ENCODE measurements around the gene ARHGAP44.

The ARHGAP44 gene

DNA sequence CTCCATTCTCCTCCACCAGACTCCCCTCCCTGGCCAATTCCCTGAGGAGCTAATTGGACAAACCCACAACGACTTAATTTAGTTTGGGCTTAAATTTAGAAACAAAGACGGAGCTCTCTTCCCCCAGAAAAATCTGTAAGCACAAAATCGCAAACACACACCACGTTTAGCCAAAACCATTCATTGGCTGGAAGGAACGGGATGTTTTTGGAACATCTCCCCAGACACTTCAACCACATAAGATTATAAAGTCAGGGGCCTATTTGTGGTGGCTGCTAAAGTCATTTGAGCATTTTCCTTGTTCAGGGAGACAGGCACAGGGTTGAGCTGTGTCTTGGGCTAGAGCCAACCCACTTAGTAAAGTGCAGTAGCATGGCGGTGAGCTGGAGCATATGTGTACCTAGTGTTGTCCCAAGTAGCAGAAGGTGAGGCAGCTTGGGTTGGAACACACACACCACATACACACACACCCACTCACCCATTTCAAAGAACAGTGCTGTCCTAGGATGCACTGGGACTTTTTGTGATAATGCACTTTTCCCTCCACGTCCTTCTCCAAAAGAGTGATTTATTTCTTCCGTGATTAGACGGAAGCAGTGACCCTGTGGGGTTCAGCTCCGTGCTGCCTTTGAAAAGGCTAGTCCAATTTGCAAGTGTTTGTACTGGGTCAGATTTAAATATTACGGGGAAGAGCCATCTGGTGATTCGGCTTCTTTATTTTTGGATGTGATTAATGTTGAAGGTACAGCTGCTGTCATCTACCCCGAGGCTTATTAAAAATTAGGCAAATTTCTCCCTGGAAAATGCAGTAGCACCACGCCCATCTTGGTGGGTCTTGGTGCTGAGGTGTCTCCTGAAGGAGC is 196.4 kb downstream of the ARHGAP44 start:
- no peak for FAIRE-seq
- no peak for DNase-seq (ENCODE audit: extremely low spot score, insufficient read length, low read depth)

DNA sequence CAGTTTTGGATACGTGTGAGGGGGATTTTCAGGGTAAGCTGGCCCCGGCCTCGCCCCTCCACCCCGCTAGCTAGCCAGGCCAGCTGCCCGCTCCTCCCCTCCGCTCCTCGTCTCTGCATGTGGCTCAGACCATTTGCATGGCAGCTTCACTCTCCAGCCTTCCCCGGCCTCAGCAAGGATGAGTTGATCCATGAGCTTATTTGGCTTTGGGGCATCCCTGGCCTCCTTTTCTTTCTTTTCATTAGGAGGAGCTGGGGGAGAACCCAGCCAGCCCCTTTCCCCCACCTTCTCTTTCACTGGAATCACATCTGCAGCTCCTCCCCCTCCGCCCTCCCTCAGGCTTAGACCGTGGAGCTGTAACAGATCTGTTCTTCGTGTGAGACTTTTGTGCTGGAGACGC is 197.8 kb downstream of the ARHGAP44 start:
- DNase-seq (ENCODE audit: extremely low spot score, insufficient read length, low read depth) (no peak), FAIRE-seq (no peak)

DNA sequence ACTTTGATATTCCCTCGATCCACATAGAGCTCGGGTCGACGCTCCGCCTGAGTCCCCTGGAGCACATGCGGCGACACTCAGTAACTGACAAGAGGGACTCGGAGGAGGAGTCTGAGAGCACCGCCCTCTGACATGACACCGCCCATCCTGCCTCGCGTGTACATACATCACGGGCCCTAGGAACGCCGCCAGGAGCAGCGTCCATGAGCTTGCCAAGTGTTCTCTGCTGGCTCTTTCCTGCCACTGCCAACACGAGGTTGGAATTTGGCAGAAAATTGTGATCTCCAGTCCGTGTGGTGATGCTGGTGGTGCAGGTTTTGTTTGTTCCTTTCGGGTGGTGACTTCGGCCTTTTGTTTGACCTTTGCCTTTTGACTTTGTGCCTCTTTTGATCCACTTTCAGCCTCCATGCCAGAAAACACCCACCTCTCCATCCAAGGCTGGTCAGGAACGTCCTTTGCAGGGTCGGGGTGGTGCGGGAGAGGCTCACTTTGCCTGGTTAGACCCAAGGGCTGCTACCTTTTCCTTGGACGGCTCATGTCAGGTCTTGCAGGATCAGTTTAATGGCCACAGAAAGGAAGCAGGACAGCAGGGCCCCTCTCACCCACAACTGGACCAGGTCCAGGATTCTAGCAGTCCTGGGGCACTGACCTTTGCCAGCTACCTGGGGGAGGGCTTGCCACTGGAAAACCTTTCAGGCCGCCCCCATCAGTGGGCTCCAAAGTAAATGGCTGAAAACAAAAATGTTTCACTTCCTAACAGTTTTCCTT is 200.9 kb downstream of the ARHGAP44 start:
- DNase-seq (ENCODE audit: extremely low spot score, insufficient read length, low read depth): no peak
- no peak for FAIRE-seq

DNA sequence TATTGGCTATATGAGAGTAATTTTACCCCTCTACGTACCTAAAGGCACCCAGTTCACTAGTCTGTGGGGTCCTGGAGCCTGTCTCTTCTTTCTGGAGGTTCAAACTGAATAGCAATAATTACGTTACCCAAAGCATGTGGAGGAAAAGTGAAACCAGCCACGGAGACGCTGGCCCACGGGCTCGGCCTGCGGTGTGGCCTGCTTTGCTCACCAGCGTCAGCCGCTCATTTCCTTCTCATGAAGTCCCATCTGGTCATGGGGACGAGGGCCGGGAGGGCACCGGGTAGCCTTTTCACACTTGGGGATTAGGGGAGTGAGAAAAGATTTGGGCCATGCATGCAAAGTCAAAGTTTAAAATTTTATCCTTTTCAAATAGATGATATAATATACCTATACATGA is 201.6 kb downstream of the ARHGAP44 start:
- no peak for FAIRE-seq
- DNase-seq (ENCODE audit: extremely low spot score, insufficient read length, low read depth): no peak

DNA sequence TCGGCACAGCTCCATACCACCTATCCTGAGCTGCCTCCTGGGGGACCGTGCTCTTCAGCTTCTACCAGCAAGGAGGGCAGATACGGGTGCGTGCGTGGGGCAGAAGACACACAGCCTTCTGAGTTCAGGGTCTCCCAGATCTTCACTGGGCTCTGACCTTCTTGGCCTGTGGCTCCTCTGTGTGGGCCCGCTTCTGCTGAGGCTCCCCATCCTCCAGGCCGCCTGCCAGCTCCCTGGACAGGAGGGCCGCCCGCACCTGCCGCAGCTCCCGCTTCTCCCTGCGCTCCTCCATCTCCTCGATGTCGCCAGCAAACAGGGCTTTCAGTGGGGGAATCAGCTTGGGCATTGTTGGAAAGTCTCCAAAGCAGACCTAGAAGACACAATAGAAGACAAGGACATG is 203.4 kb downstream of the ARHGAP44 start:
- DNase-seq (ENCODE audit: extremely low spot score, insufficient read length, low read depth) (no peak), FAIRE-seq (no peak)

DNA sequence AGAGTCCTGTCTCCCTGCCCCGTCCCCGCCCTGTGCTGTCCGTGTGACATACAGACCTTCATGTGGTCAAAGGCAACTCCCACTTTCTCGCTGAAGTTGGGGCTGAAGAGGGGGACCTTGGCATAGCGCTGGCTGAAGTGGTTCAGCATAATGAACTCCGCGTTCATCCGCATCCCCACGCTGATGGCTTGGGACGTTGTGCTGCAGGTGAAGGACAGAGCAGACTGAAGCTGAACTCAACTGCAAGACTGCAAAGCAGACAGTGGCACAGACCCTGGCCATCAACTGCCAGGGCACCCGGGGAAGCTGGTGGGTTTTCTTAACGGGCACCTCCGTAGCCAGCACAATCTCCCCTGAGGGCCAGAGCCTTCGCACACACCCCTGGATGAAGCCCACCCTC is 204.3 kb downstream of the ARHGAP44 start:
- no peak for FAIRE-seq
- DNase-seq (ENCODE audit: extremely low spot score, insufficient read length, low read depth): no peak

DNA sequence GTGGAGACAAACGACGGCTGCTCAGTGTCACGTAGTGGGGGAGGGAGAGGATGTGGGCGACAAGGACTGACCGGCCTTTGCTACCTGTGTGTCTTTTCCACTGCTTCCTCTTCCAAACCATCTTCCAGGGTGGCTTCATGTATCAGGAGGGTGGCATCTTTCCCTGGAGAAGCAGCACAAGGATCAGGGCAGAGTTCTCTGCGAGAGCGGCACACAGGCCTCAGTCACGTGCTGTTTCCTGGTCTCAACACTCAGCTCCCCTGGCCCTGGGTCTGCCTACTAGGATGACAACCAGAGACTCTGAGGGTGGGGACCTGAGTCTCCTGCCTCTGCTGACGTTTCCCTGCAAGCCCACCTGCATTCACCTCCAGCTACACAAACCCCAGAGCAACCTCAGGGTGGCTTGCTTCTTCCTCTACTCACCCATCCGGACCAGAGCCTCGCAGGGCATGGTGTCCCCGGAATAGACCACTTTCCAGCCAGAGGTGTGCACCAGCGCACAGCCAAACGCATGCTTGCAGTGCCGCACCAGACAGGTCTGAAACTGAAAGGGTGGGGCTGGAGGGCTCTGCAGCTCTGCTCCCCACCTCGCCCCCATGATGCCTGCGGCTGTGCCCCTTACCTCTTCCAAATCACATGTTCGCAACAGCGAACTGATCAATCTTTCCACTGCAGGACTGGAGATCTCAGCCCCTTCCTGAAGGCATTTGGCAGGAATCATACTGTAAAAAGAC is 205.2 kb downstream of the ARHGAP44 start:
- no peak for FAIRE-seq
- DNase-seq (ENCODE audit: extremely low spot score, insufficient read length, low read depth): no peak

DNA sequence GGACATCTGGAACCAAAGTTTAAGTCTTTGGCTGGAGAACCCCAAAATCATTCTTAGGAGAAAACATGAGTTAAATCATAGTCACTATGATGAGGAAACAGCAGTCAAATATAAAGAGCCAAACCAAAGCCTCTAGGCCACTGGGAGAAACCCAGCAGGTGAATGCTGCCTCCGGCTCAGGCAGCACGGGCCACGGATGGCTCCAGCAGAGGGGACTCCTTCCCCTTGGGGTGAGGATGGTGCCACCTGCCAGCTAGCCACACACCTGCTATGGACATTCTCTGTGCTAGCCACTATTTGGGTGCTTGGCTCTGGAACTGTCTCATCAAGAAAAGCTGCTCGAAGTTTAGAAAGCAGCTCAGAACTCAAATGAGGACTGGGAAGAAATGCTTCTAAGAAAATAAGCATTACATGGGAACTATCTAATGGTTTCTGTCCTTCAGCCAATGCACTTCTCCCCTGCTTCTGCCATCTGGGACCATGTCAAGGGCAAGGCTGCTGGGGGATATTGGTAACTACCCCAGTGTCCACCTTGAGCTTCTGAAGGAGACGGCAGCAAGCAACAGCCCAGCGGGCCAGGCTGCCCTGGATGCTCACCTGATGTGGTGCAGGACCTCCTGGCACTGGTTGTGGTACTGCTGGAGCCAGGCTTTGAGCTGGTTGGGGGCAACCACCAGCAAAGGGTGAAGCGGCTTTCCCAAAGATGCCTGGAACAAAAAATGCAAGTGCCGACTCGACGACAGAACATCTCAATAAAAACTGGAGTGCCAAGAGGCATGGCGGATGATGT is 206.0 kb downstream of the ARHGAP44 start:
- FAIRE-seq (no peak), DNase-seq (ENCODE audit: extremely low spot score, insufficient read length, low read depth) (no peak)

DNA sequence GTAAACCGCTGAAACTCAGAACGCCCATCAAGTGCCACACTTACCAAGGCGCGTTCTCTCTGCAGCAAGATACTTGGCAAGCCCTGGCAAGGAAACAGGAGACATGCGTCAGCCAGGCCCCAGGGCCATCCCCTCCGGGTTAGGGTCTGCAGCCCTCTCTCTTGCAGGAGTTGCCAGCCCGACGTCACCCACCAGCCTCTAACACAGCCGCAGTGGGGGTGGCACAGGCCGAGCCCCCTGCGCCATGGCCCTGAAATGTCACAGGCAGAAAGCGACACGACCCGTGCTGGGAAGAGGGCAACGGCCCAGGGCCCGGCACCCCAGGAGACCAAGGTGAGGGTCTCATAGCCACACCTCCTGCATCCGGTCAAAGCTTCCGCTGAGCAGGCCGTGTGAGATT is 206.6 kb downstream of the ARHGAP44 start:
- FAIRE-seq (no peak), DNase-seq (ENCODE audit: extremely low spot score, insufficient read length, low read depth) (no peak)

DNA sequence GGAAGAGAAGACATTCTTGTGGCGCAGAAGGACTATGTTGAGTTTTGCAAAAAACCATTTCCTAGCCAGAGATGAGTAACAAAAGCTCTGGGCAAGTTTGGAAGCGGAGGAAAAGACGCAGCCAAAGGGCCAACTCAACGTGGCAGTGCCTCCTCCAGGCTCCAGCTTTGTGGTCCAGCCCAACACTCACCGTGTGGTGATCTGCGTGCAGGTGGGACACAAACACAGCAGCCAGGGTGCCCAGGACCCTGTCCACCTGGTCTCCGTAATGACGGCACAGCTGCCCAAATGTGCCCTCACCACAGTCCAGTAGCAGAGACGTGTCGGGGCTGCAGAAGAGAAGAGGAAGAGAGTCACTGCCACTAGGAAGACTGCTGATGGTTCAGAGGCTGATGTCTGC is 207.1 kb downstream of the ARHGAP44 start:
- DNase-seq (ENCODE audit: extremely low spot score, insufficient read length, low read depth): no peak
- FAIRE-seq: no peak

DNA sequence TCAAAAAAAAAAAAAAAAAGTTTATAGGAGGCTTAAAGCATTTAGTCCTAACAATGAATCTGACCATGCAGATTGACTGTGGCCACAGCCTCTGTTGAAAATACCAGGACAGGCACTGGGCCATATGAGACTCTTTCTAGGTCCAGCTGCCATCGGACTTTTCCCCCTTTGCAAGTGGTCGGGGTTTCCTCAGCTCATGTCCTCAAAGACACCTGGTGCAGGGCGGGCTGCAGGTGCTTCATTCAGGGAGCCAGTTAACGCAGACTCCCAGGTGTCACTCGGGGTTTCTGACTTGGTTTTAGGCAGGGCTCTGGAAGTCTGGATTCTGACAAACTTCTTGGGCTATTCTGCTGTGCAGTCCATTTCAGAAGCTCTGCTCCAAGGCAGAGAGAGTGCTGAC is 207.6 kb downstream of the ARHGAP44 start:
- FAIRE-seq (no peak), DNase-seq (ENCODE audit: extremely low spot score, insufficient read length, low read depth) (no peak)

DNA sequence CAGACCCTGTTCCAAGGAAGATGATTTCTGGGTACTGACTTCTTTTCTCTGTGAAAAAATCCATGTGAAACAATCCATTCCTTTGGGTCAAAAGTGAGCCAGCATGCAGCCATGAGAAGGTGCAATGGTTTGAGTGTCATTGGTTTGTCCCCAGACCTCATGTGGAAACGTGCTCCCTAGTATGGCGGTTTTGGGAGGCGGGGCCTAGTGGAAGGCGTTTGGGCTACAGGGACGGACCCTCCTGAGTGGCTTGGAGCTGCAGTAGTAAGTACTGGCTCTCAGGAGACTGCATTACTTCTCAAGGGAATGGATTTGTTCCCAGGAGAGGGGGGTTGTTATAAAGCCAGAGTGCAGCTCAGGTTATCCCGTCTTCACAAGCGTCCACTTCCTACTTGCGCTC is 209.2 kb downstream of the ARHGAP44 start:
- FAIRE-seq: no peak
- DNase-seq (ENCODE audit: extremely low spot score, insufficient read length, low read depth): no peak

DNA sequence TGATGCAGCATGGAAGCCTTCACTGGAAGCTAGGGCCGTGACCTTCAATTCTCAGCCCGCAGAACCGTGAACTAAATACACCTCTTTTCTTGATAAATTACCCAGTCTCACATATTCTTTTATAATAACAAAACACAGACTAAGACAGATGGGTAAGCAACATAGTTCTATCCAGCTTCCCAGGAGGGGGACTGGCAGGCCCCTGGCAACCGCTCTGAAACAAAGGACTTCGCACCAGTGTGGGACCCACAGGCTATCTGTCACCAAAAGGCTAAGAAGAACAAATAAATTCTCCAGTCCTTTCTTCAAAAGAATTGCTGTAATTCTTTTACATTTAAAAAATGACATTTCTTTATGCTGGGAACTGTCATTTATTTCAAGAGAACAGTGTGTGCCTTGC is 209.6 kb downstream of the ARHGAP44 start:
- FAIRE-seq (no peak), DNase-seq (ENCODE audit: extremely low spot score, insufficient read length, low read depth) (no peak)

DNA sequence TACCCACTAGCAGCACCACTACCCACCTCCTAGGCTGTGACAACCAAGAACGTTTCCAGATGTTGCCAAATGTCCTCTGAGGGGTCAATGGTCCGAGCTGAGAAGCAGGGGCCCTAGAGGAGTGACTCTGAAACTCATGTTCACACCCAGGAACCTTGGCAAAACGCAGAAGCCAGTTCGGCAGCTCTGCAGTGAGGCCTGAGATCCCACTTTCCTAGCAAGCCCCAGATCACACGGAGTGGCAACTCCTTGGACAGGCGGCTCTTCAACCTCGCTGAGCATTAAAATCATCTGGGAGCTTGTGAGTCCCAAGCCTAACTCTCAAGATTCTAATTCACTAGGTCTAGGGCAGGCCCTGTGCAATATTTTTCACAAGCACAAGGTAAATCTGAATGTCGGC is 211.3 kb downstream of the ARHGAP44 start:
- FAIRE-seq (no peak), DNase-seq (ENCODE audit: extremely low spot score, insufficient read length, low read depth) (no peak)

DNA sequence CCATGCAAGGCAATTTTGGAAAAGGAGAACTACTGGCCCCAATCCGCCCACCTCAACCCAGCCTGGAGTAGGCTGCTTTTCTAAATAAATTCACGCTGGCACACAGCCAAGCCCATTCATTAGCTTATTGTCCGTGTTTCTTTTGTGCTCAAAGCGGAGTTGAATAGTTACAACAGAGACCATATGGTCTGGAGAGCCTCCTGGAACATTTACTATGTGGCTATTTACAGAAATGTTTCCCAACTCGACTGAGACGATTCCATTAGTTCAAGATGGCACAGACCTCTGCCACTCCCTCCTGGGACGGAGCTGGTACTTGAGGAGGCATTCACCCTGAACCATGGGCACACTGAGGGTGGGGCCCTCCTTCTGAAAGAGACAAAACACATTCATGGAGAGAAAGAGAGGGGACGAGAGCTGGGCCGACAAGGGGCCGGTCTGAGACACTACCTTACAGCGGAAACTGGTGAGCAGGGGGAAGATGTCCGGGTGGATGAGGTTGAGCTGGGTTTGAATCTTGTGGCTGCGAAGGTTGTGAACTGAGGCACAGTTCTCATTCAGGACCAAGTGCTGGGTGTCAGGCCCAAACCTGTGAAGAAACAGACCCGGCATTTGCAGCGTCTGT is 212.8 kb downstream of the ARHGAP44 start:
- DNase-seq (ENCODE audit: extremely low spot score, insufficient read length, low read depth) (no peak), FAIRE-seq (no peak)

DNA sequence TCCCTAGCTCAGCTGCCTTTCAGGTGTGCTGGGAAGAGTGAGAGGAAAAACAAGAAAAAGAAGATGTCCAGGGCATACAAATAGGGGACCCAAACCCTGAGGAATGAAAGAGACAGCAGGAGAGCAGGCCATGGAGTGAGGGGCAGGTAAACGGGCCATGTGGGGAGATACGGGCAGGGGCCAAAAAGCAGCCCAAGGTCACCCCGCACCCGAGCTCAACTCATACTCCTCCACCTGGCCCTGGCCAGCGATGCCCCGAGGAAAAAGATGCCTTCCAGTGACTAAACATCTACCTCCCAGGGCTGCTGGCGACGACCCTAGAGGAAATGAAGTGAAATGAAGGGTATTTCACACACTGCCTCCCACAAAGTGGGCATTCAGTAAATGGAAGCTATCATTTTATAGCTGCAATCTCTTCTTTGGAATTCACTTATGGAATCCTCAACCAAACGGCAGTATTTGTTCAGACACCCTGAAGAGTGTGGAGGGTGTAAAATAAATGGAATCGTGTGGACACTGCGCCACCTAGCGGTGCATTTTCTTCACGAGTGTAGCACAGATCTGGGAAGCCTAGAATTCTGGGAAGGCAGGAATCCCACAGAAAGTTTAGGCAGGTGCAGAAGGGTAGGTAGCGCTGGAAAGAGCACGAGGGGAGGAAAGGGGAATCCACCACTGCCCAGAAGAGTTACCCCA is 213.6 kb downstream of the ARHGAP44 start:
- DNase-seq (ENCODE audit: extremely low spot score, insufficient read length, low read depth) (no peak), FAIRE-seq (peak; percentile 68)

DNA sequence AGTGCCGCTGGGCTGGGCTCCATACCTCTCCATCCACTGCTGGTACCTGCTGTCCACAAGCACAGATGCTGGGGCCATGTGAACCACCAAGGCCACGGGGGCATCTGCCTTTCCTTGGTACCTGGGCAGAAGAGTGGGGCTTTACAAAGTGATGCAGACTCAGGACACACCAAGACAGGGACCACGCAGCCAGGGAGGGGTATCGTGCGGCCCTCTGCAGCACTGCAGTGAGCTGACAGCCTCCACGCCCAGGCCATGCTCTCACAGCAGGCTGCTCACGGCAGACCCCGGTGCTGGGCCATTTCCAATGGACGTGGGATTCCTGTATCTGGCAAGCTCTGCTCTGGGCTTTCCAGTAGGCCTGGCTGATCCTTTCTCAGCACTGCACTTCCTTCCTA is 214.2 kb downstream of the ARHGAP44 start:
- FAIRE-seq (no peak), DNase-seq (ENCODE audit: extremely low spot score, insufficient read length, low read depth) (no peak)

DNA sequence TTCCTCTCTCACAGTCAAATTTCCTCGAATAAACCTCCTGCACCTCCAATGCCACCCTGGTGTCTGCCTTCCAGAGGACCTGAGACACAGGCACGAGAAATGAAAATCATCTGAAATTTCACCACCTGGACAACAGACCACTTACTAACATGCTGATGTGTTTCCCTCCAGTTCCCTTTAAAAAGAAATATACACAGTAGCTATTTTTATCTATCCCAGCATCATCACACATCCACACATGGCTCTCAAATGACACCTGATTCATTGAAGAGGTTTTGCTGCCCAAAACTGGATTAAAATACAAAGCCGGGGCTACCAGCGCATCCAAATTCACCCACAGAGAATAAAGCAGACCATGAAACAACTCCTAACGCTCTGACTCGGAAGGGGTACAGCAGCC is 214.6 kb downstream of the ARHGAP44 start:
- FAIRE-seq (no peak), DNase-seq (ENCODE audit: extremely low spot score, insufficient read length, low read depth) (no peak)

DNA sequence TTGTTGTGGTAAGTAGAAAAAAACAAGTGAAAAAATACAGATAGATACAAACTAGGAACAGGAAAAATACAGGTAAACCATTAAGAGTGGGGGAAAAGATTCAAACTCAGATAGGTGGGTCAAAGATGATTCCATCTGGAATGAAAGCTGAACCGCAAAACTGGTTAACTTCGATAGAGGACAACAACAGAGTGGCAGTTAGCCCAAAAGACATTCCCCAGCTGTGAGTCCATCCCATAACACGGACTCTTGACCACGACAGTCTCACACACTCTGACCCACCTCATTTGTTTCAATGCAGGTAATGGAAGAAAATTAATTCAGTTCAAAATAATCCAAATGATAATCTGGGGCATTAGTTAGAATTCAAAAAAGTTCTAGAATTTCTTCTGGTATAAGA is 215.0 kb downstream of the ARHGAP44 start:
- DNase-seq (ENCODE audit: extremely low spot score, insufficient read length, low read depth) (no peak), FAIRE-seq (no peak)

Measured in GM18507 (cell line).